Measurements from ENCODE around the gene HECW1.
"Not testable (repeated sequence)": the region's sequence is repeated elsewhere in the genome, so short reads cannot be mapped to it uniquely, and the experiment has no call there.

Gene HECW1

DNA sequence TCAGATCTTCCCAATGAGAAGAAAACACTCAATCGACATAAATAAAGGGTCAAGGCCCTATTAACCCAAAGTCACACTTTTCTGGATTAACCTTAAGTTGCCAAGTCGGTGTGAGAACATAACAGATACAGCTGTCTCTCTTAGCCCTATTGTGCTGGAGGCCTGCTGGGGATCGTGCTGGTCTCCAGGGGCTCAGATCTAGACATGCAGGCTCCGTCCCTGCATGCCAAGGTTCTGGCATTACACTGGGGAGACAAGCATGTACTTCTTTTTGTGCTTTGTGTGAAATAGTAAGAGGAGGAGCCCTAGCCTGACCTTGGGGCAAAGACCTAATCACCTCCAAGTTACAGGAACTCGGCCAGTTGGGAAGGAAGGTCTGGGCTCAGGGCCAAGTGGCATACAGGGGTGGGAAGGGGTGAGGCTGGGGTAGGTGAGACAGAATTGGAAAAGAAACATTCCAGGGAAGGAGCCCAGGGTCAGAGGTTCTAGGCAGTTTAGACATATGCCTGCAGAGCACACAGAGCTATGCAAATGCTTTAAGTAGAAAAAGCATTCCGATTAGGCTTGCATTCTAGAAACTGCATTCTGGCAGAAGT, 216.4 kb downstream of the HECW1 start:
- Histone ChIP-seq H3K36me3 (ENCODE audit: control insufficient read depth, insufficient read depth, low read length) (no peaks in the 10 kb centered on the region), H4K5ac (ENCODE audit: low read length) (no peak overlapping the region), H3K27me3 (ENCODE audit: insufficient read depth, low read length, poor library complexity) (no peaks in the 10 kb centered on the region), H3K9ac (ENCODE audit: low read length) (no peak overlapping the region), H2BK5ac (ENCODE audit: low read length) (no peak overlapping the region), H3K4me2 (ENCODE audit: low read length) (no peak overlapping the region), H3K4ac (ENCODE audit: low read depth, low read length) (no peak overlapping the region), H3K4me1 (ENCODE audit: control insufficient read depth, low read depth, low read length) (peaks cover 9% of the 10 kb centered on the region), H2BK120ac (ENCODE audit: low read depth, low read length) (no peak overlapping the region), H3K79me1 (ENCODE audit: low read length) (no peaks in the 10 kb centered on the region), H3K4me3 (ENCODE audit: low read length) (no peak overlapping the region), H3K27ac (ENCODE audit: low read depth, low read length) (no peak overlapping the region), H2AK5ac (ENCODE audit: low read length) (no peak overlapping the region), H3K23ac (ENCODE audit: low read length) (no peak overlapping the region), H4K8ac (ENCODE audit: low read depth, low read length) (no peak overlapping the region), H3K56ac (ENCODE audit: low read length) (peak overlapping the region; percentile 57), H2BK15ac (replicated peaks; ENCODE audit: low read depth) (no peak overlapping the region), H3K18ac (ENCODE audit: low read length) (no peak overlapping the region), H3K79me2 (ENCODE audit: control insufficient read depth, insufficient read depth, low read length) (no peaks in the 10 kb centered on the region)
- DNase-seq: peak; percentile 25
- no CpG with 5 or more reads among the region's 6 CpGs for WGBS (ENCODE audit: extremely low coverage, insufficient coverage, low lambda C conversion rate)

DNA sequence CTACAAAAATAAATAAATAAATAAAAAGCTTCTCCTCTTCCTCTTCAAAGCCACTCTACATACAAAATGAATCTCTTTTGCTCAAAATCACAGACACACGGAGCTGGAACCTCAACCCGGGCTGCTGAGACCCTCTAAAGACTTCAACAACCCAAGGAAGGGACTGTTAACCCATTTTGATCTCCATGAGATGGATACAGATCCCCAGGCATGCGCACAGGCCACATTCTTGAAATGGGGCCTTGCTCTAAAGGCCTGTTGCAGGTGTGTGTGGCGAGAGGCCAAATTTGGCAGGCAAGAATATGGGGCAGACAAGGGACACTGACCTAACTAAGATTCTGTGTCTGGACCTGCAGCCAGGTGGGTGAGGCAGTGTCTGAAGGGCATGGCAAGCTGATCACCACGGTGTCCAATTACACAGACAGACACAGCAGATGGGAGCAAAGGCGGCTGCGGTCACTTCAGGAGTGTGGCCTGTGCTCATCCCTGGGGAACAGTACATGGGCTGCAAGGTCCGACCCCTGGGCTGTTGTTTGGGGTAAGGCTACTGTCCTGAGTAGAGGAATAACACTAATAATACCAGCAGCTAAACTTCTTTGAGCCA, 219.8 kb downstream of the HECW1 start:
- Histone ChIP-seq H3K4me1 (ENCODE audit: control insufficient read depth, low read depth, low read length) (peaks cover 10% of the 10 kb centered on the region), H3K23ac (ENCODE audit: low read length) (no peak overlapping the region), H3K4ac (ENCODE audit: low read depth, low read length) (no peak overlapping the region), H2BK15ac (replicated peaks; ENCODE audit: low read depth) (no peak overlapping the region), H3K9ac (ENCODE audit: low read length) (no peak overlapping the region), H3K79me1 (ENCODE audit: low read length) (no peaks in the 10 kb centered on the region), H3K56ac (ENCODE audit: low read length) (no peak overlapping the region), H3K27me3 (ENCODE audit: insufficient read depth, low read length, poor library complexity) (no peaks in the 10 kb centered on the region), H3K4me2 (ENCODE audit: low read length) (no peak overlapping the region), H2AK5ac (ENCODE audit: low read length) (no peak overlapping the region), H3K36me3 (ENCODE audit: control insufficient read depth, insufficient read depth, low read length) (no peaks in the 10 kb centered on the region), H2BK5ac (ENCODE audit: low read length) (no peak overlapping the region), H3K79me2 (ENCODE audit: control insufficient read depth, insufficient read depth, low read length) (no peaks in the 10 kb centered on the region), H3K18ac (ENCODE audit: low read length) (no peak overlapping the region), H3K27ac (ENCODE audit: low read depth, low read length) (no peak overlapping the region), H2BK120ac (ENCODE audit: low read depth, low read length) (no peak overlapping the region), H4K8ac (ENCODE audit: low read depth, low read length) (no peak overlapping the region), H4K5ac (ENCODE audit: low read length) (no peak overlapping the region), H3K4me3 (ENCODE audit: low read length) (no peak overlapping the region)
- WGBS (ENCODE audit: extremely low coverage, insufficient coverage, low lambda C conversion rate): no CpG with 5 or more reads among the region's 8 CpGs
- no peak for DNase-seq

DNA sequence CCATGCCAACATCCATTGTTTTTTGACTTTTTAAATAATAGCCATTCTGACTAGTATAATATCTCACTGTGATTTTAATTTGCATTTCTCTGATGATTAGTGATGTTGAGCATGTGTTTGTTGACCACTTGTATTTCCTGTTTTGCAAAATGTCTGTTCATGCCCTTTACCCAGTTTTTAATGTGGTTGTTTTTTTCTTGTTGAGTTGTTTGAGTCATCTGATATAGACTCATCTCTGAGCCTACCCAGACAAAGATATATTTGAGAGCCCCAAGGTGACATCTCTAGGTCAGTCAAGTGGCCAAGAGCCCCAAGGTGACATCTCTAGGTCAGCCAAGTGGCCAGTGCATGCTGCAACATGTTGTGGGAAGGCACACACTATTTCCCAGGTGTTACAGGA, 224.7 kb downstream of the HECW1 start:
- Histone ChIP-seq H3K79me1 (ENCODE audit: low read length) (no peaks in the 10 kb centered on the region), H2BK120ac (ENCODE audit: low read depth, low read length) (no peak overlapping the region), H3K27me3 (ENCODE audit: insufficient read depth, low read length, poor library complexity) (no peaks in the 10 kb centered on the region), H4K8ac (ENCODE audit: low read depth, low read length) (no peak overlapping the region), H3K18ac (ENCODE audit: low read length) (no peak overlapping the region), H3K23ac (ENCODE audit: low read length) (no peak overlapping the region), H3K4me1 (ENCODE audit: control insufficient read depth, low read depth, low read length) (peaks cover 6% of the 10 kb centered on the region), H3K4me2 (ENCODE audit: low read length) (no peak overlapping the region), H2BK5ac (ENCODE audit: low read length) (no peak overlapping the region), H2AK5ac (ENCODE audit: low read length) (no peak overlapping the region), H3K36me3 (ENCODE audit: control insufficient read depth, insufficient read depth, low read length) (no peaks in the 10 kb centered on the region), H4K5ac (ENCODE audit: low read length) (no peak overlapping the region), H3K27ac (ENCODE audit: low read depth, low read length) (no peak overlapping the region), H3K4ac (ENCODE audit: low read depth, low read length) (no peak overlapping the region), H3K56ac (ENCODE audit: low read length) (no peak overlapping the region), H3K9ac (ENCODE audit: low read length) (no peak overlapping the region), H2BK15ac (replicated peaks; ENCODE audit: low read depth) (no peak overlapping the region), H3K79me2 (ENCODE audit: control insufficient read depth, insufficient read depth, low read length) (no peaks in the 10 kb centered on the region), H3K4me3 (ENCODE audit: low read length) (no peak overlapping the region)
- no peak for DNase-seq

DNA sequence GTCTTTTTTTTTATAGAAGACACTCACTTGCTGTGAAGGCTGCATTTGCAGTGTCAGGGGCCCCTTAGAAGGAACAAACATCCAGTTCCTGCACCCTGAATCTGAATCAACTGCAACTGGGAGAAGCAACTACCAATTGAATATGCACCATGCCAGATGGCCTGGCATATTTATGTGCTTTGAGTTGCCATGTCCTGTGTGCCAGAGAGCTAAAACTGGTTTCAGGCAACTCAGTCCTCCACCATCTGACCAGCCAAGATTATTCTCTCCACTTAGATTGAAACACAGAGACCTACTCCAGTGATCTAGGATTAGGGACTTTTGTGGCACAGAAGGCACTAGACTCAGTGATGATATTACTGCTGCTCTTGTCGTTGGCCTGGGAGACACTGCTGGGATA, 225.4 kb downstream of the HECW1 start:
- Histone ChIP-seq H2BK5ac (ENCODE audit: low read length) (no peak overlapping the region), H4K5ac (ENCODE audit: low read length) (no peak overlapping the region), H2BK120ac (ENCODE audit: low read depth, low read length) (no peak overlapping the region), H3K18ac (ENCODE audit: low read length) (no peak overlapping the region), H3K27me3 (ENCODE audit: insufficient read depth, low read length, poor library complexity) (no peaks in the 10 kb centered on the region), H3K36me3 (ENCODE audit: control insufficient read depth, insufficient read depth, low read length) (no peaks in the 10 kb centered on the region), H2AK5ac (ENCODE audit: low read length) (no peak overlapping the region), H2BK15ac (replicated peaks; ENCODE audit: low read depth) (no peak overlapping the region), H3K4ac (ENCODE audit: low read depth, low read length) (no peak overlapping the region), H3K9ac (ENCODE audit: low read length) (no peak overlapping the region), H3K4me1 (ENCODE audit: control insufficient read depth, low read depth, low read length) (peaks cover 6% of the 10 kb centered on the region), H3K56ac (ENCODE audit: low read length) (no peak overlapping the region), H3K23ac (ENCODE audit: low read length) (no peak overlapping the region), H3K79me1 (ENCODE audit: low read length) (no peaks in the 10 kb centered on the region), H3K27ac (ENCODE audit: low read depth, low read length) (no peak overlapping the region), H3K4me3 (ENCODE audit: low read length) (no peak overlapping the region), H4K8ac (ENCODE audit: low read depth, low read length) (no peak overlapping the region), H3K4me2 (ENCODE audit: low read length) (no peak overlapping the region), H3K79me2 (ENCODE audit: control insufficient read depth, insufficient read depth, low read length) (no peaks in the 10 kb centered on the region)
- no CpG with 5 or more reads among the region's 1 CpG for WGBS (ENCODE audit: extremely low coverage, insufficient coverage, low lambda C conversion rate)
- no peak for DNase-seq

DNA sequence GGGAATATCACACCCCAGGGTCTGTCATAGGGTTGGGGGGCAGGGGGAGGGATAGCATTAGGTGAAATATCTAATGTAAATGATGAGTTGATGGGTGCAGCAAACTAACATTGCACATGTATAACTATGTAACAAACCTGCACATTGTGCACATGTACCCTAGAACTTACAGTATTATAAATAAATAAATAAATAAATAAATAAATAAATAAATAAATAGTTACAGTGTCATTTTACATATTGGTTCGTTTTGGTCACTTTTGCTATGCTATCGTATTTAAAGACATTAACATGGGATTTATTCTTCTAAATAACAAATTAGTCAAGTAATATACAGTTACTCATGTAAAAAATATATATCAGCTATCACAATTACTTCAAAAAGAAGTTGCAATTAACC, 228.7 kb downstream of the HECW1 start:
- Histone ChIP-seq H2BK5ac (ENCODE audit: low read length) (no peak overlapping the region), H3K36me3 (ENCODE audit: control insufficient read depth, insufficient read depth, low read length) (no peaks in the 10 kb centered on the region), H4K5ac (ENCODE audit: low read length) (no peak overlapping the region), H3K79me1 (ENCODE audit: low read length) (no peaks in the 10 kb centered on the region), H3K79me2 (ENCODE audit: control insufficient read depth, insufficient read depth, low read length) (no peaks in the 10 kb centered on the region), H3K18ac (ENCODE audit: low read length) (no peak overlapping the region), H3K4me3 (ENCODE audit: low read length) (no peak overlapping the region), H4K8ac (ENCODE audit: low read depth, low read length) (no peak overlapping the region), H3K4me2 (ENCODE audit: low read length) (no peak overlapping the region), H3K9ac (ENCODE audit: low read length) (no peak overlapping the region), H3K23ac (ENCODE audit: low read length) (no peak overlapping the region), H3K4ac (ENCODE audit: low read depth, low read length) (no peak overlapping the region), H3K27ac (ENCODE audit: low read depth, low read length) (no peak overlapping the region), H2BK15ac (replicated peaks; ENCODE audit: low read depth) (no peak overlapping the region), H3K4me1 (ENCODE audit: control insufficient read depth, low read depth, low read length) (no peaks in the 10 kb centered on the region), H2BK120ac (ENCODE audit: low read depth, low read length) (no peak overlapping the region), H3K27me3 (ENCODE audit: insufficient read depth, low read length, poor library complexity) (no peaks in the 10 kb centered on the region), H2AK5ac (ENCODE audit: low read length) (no peak overlapping the region), H3K56ac (ENCODE audit: low read length) (no peak overlapping the region)
- DNase-seq: no peak
- WGBS (ENCODE audit: extremely low coverage, insufficient coverage, low lambda C conversion rate): no CpG with 5 or more reads among the region's 2 CpGs

DNA sequence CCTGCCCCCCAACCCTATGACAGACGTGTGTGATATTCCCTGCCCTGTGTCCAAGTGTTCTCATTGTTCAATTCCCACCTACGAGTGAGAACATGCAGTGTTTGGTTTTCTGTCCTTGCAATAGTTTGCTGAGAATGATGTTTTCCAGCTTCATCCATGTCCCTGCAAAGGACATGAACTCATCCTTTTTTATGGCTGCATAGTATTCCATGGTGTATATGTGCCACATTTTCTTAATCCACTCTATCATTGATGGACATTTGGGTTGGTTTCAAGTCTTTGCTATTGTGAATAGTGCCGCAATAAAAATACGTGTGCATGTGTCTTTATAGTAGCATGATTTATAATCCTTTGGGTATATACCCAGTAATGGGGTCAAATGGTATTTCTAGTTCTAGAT, 231.0 kb downstream of the HECW1 start:
- H3K4ac ChIP-seq (ENCODE audit: low read depth, low read length); H3K4me3 ChIP-seq (ENCODE audit: low read length); H3K79me2 ChIP-seq (ENCODE audit: control insufficient read depth, insufficient read depth, low read length); H3K79me1 ChIP-seq (ENCODE audit: low read length); H3K4me2 ChIP-seq (ENCODE audit: low read length); H4K8ac ChIP-seq (ENCODE audit: low read depth, low read length); H3K36me3 ChIP-seq (ENCODE audit: control insufficient read depth, insufficient read depth, low read length); H2BK5ac ChIP-seq (ENCODE audit: low read length); H2AK5ac ChIP-seq (ENCODE audit: low read length); H3K27me3 ChIP-seq (ENCODE audit: insufficient read depth, low read length, poor library complexity); H3K4me1 ChIP-seq (ENCODE audit: control insufficient read depth, low read depth, low read length); H2BK120ac ChIP-seq (ENCODE audit: low read depth, low read length); DNase-seq; H3K18ac ChIP-seq (ENCODE audit: low read length); H3K9ac ChIP-seq (ENCODE audit: low read length); H3K56ac ChIP-seq (ENCODE audit: low read length); H3K23ac ChIP-seq (ENCODE audit: low read length); H4K5ac ChIP-seq (ENCODE audit: low read length); H2BK15ac ChIP-seq (replicated peaks; ENCODE audit: low read depth); H3K27ac ChIP-seq (ENCODE audit: low read depth, low read length): not testable (repeated sequence)
- no CpG with 5 or more reads among the region's 4 CpGs for WGBS (ENCODE audit: extremely low coverage, insufficient coverage, low lambda C conversion rate)

Data from mesendoderm (in vitro differentiated cells).